Omental fat pad (tissue), 4 donors: ENCODE measurements around the gene IL31. TPM values are rescaled to one million over a fixed set of nuclear protein-coding genes. Genes with fewer than 3 reads are reported as not detected.

Experiments used
- ATAC-seq: fragments of 150-250 bp; one replicate; pipeline ENCODE4 v1.9.1; 2016; ENCODE audit warnings: mild to moderate bottlenecking, moderate library complexity; ENCODE audit not compliant: low FRiP score
- DNase-seq: peaks from one replicate; pipeline ENCODE4 v3.0.0-alpha.2; 2019; ENCODE audit warnings: low spot score
- total RNA-seq, 4 donors: library from RNA; depleted of rRNA; stranded (reverse); fragments of >200 nt; gene quantifications; one replicate each; pipeline ENCODE4 v1.1.0, GENCODE V29; 2016
- TF ChIP-seq, protein P1 (sequence below), 3 donors: fragments of 450-650 bp; IDR thresholded peaks; one replicate each; pipeline ENCODE4 v1.5.1; 2016 to 2017; ENCODE audit warnings: antibody characterized with exemption in 3 of 3, mild to moderate bottlenecking in 3 of 3, moderate library complexity in 2 of 3

Gene IL31
- total RNA-seq, 4 donors from 2014 or later = not detected

DNA sequence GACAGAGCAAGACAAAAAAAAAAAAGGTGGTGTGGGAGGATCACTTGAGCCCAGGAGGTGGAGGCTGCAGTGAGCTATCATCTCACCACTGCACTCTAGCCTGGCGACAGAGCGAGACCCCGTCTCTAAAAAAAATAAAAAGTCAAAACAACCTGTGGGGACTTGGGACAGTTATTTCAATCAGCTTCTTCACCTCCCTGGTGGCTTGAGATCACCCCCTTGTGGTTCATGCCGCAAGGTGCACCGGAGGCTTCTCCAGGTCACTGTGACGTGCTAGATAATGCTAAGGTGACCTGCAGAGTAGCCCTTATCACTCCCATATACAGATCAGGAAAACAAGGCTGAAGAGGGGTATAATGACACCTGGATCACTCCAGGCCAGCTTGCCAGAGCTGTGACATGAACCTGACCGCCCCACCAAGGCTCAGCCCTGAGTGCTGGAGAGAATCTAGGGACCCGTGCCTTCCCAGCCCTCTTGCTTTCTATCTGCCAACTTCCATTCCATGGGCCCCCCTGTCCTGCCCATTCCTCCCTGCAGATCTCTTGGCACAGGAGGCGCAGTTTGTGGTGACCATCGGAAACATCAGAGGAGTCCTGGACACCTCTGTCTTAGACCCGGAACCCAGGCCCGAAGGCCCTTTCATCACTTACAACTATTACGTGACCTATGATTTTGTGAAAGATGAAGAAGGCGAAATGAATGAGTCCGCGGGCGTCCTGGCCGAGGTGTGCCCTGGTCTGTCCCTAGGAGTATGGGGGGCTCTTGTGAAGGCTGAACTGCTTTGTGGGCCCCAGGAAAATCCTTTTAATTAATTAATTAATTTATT is 17.0 kb upstream of the IL31 start:
- DNase-seq (no peak), ATAC-seq (no peak)
- TF ChIP-seq, protein P1, sequence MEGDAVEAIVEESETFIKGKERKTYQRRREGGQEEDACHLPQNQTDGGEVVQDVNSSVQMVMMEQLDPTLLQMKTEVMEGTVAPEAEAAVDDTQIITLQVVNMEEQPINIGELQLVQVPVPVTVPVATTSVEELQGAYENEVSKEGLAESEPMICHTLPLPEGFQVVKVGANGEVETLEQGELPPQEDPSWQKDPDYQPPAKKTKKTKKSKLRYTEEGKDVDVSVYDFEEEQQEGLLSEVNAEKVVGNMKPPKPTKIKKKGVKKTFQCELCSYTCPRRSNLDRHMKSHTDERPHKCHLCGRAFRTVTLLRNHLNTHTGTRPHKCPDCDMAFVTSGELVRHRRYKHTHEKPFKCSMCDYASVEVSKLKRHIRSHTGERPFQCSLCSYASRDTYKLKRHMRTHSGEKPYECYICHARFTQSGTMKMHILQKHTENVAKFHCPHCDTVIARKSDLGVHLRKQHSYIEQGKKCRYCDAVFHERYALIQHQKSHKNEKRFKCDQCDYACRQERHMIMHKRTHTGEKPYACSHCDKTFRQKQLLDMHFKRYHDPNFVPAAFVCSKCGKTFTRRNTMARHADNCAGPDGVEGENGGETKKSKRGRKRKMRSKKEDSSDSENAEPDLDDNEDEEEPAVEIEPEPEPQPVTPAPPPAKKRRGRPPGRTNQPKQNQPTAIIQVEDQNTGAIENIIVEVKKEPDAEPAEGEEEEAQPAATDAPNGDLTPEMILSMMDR (IDR thresholded peaks at IDR 0.05) = no peak

DNA sequence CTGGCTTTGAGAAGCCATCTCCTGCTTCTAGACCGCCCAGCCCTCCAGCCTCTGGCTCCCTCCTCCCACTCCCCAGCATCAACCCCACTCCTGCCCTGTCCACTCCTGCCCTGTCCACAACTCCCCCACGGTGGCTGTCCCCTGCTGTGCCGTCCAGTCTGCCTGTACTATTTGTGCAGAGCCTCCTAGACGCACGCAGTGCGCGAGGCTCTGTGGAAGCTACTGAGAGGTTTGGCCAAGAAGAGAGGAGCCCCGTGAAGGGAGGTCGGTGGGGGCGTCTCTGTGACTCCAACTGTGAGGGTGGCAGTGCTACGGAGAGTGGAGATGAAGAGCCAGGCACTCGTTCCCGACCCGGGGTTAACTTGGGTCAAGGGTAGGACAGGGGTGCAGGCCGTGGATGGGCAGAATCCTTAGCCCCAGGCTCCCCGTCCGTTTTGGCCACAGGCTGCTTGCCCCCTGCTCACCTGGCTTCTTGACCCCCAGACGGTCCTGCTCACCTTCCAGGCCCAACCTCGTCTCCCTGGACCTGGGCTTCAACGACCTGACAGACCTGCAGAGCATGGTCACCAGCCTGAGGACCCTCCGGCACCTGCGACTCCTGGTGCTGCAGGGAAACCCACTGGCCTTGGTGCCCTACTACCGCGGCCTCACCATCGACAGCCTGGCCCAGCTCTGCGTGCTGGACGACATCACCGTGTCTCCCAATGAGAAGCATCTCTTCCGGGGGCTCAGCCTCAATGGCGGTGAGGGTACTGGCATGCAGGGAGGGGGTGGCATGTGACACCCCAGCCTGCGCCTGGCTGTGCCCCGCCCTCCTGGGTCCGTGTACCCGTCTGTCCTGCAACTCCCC is 15.8 kb upstream of the IL31 start:
- ATAC-seq = no peak

DNA sequence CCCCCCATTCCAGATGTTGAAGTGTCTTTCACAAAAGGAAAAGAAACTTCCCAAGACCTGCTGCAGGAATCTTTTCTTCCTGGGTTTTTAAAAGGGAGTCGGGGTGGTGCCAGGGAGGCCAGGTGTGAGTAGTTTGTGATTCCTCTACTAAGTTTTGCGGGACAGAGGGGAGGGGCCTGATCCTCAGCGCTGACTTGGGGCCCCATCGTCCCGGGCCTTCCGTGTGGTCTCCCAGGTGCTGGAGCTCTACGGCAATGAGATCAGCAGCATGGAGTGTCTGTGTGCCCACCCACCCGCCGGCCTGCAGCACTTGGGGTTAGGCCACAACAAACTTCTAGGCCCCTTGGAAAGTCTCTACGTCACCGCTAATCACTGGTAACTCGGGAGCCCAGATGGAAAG is 13.4 kb upstream of the IL31 start:
- TF ChIP-seq, protein P1 (IDR thresholded peaks at IDR 0.05) = no peak
- DNase-seq (no peak), ATAC-seq (no peak)

More for the DNA sequence above, 15.8 kb upstream of the IL31 start:
- TF ChIP-seq, protein P1 (IDR thresholded peaks at IDR 0.05) = no peak
- DNase-seq = no peak

DNA sequence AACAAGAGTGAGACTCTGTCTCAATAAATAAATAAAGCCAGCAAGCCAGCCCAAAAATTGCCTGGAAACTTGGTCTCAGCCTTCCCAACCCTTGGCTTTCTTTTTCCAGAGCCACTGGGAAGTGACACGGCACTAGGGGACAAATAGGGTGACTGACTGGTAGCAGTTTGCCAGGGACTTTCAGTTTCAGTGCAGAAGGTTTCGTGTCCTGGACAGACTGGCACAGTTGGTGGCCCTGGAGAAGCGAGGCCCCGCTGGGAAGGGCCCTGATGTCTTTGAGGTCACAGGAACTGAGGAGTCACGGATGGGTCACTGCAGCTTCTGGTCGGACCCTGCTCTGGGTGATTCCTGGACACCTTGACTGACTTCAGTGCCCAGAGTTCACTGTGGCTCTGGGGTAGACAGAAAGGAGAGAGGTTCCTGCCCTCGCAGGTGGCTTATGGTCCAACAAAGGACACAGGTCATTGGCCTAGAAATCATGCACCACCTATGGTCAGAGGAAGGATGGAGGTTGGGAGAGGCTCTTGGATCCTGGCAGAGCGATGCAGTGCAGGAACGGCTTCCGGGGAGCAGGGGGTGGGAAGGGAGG is 11.6 kb upstream of the IL31 start:
- TF ChIP-seq, protein P1 (IDR thresholded peaks at IDR 0.05) = no peak
- ATAC-seq = no peak
- no peak for DNase-seq

DNA sequence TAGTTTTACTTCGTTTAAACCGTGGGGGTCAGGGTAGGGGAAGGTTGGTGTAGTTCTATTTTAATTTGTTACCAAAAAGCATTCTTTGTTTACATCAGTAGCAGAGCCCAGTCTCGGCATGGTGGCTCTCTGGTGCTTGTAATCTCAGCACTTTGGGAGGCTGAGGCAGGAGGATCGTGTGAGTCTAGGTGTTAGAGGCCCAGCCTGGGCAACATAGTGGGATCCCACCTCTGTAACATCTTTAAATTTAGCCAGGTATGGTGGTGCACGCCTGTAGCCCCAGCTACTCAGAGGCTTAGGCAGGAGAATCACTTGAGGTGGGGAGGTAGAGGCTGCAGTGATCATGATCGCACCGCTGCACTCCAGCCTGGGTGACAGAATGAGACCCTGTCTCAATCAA is 11.1 kb upstream of the IL31 start:
- ATAC-seq = no peak
- no peak for DNase-seq
- TF ChIP-seq, protein P1 (IDR thresholded peaks at IDR 0.05) = no peak

DNA sequence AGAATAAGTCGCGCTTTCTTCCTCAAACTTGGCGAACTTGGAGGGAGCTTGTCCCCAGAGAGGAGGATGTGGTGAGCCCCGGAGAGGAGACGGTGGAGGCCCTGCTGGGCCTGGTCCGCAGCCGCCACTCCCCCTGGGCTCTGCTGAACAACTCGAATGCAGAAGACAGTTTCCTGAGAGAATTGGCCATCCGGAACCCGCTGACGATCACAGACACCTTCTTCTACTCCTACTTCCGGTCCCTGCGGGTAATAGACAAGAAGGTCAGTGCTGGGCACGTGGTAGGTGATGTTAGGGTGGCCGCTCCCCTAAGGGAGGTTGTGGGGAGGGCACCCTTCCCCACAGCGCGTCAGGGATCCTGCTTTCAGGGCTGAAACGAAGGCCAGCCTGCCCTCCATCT is 10.5 kb upstream of the IL31 start:
- TF ChIP-seq, protein P1 (IDR thresholded peaks at IDR 0.05) = no peak
- no peak for DNase-seq
- no peak for ATAC-seq
